Parietal lobe (tissue), 2 donors: Measurements from ENCODE around the gene CD83. TPM values are rescaled to one million over a fixed set of nuclear protein-coding genes. Genes with fewer than 3 reads are reported as not detected.

Source experiments
- small RNA-seq: library from RNA; depleted of rRNA; stranded (forward); fragments of <200 nt; gene quantifications from one replicate; pipeline ENCODE3, GENCODE V24; 2014; ENCODE audit warnings: low replicate concordance
- total RNA-seq: library from RNA; depleted of rRNA; stranded (reverse); fragments of >200 nt; gene quantifications from one replicate; pipeline ENCODE4 v1.2.3, GENCODE V29; 2014

Gene CD83
- 19.7 TPM for total RNA-seq

DNA sequence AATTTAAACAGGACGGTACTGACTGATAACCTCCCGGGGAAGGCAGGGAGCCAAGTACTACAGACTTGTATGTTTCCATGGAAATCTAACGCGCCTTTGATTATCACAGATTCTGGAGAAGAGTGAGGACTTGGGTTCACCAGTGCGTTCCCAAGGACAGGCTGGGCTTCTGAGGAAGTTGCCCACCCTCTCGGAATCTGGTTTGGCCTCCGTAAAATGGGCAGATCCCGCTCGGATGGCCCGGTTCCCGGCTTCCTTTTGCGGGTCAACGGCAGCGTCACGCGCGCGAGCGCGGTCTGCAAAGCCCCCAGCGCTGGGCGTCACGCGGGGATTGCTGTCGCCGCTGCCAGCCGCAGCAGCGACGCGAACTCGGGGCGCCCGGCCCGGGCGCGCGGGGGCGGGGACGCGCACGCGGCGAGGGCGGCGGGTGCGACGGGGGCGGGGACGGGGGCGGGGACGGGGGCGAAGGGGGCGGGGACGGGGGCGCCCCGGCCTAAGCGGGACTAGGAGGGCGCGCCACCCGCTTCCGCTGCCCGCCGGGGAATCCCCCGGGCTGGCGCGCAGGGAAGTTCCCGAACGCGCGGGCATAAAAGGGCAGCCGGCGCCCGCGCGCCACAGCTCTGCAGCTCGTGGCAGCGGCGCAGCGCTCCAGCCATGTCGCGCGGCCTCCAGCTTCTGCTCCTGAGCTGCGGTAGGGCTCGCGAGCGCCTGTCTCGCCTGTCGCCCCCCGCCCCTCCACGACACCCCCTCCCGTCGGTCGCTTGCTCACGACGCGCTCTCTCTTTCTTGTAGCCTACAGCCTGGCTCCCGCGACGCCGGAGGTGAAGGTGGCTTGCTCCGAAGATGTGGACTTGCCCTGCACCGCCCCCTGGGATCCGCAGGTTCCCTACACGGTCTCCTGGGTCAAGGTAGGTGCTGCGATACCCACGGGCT lies at the start of gene CD83:
TSS of gene CD83 (plus strand) at position 615 of the 933 bp plus-strand sequence. CDS start at position 655, 40 bp downstream.

Small RNA genes lying within 50 kb of the gene (small RNA-seq; reads per million reads assigned to genes)
- gene RNU7-133P: not detected

Other genes starting within 250 kb of the CD83 start
- 71.1 TPM for gene RNF182, start 192.8 kb upstream of the CD83 start, total RNA-seq